Hepatocyte (in vitro differentiated cells): Measurements from ENCODE around the gene FAXC. TPM values are rescaled to one million over a fixed set of nuclear protein-coding genes. Genes with fewer than 3 reads are reported as not detected.

ENCODE experiments used
- DNase-seq: peaks from one replicate; pipeline ENCODE4 v3.0.0-alpha.2; 2016; ENCODE audit warnings: low spot score
- H2AFZ ChIP-seq: fragments of 200-600 bp; sonication (generic); 2 replicates; pipeline ENCODE4 v1.6.0; 2016; ENCODE audit warnings: antibody characterized with exemption, mild to moderate bottlenecking
- H3K27ac ChIP-seq: fragments of 200-600 bp; sonication (generic); 2 replicates; pipeline ENCODE4 v1.5.1; 2016; ENCODE audit warnings: mild to moderate bottlenecking
- H3K27me3 ChIP-seq: fragments of 200-600 bp; sonication (generic); 2 replicates; pipeline ENCODE4 v1.6.1; 2016
- H3K36me3 ChIP-seq: fragments of 200-600 bp; sonication (generic); replicated peaks from 2 replicates; pipeline ENCODE4 v1.5.1; 2016; ENCODE audit warnings: low read depth; ENCODE audit not compliant: insufficient read depth
- H3K4me1 ChIP-seq: fragments of 200-600 bp; sonication (generic); 2 replicates; pipeline ENCODE4 v1.5.1; 2016; ENCODE audit warnings: mild to moderate bottlenecking, moderate library complexity; ENCODE audit not compliant: insufficient read depth
- H3K4me2 ChIP-seq: fragments of 200-600 bp; sonication (generic); 2 replicates; pipeline ENCODE4 v1.6.0; 2016
- H3K4me3 ChIP-seq: fragments of 200-600 bp; sonication (generic); 2 replicates; pipeline ENCODE4 v1.5.1; 2016; ENCODE audit warnings: mild to moderate bottlenecking
- H3K79me2 ChIP-seq: fragments of 200-600 bp; sonication (generic); 2 replicates; pipeline ENCODE4 v1.6.0; 2017; ENCODE audit warnings: mild to moderate bottlenecking
- H3K9me2 ChIP-seq: fragments of 200-600 bp; sonication (generic); replicated peaks from 2 replicates; pipeline ENCODE4 v1.6.0; 2017; ENCODE audit warnings: mild to moderate bottlenecking; ENCODE audit not compliant: insufficient read depth
- H3K9me3 ChIP-seq: fragments of 200-600 bp; sonication (generic); 2 replicates; pipeline ENCODE4 v1.5.1; 2016; ENCODE audit warnings: low read depth, mild to moderate bottlenecking
- H4K20me1 ChIP-seq: fragments of 200-600 bp; sonication (generic); 2 replicates; pipeline ENCODE4 v1.6.0; 2016; ENCODE audit warnings: mild to moderate bottlenecking; ENCODE audit not compliant: insufficient read depth, poor library complexity, severe bottlenecking
- CTCF ChIP-seq: fragments of 200-600 bp; sonication (generic); IDR thresholded peaks from 2 replicates; pipeline ENCODE4 v1.5.1; 2016; ENCODE audit warnings: antibody characterized with exemption, mild to moderate bottlenecking; ENCODE audit not compliant: poor library complexity
- EZH2 ChIP-seq: fragments of 200-600 bp; sonication (generic); IDR thresholded peaks from 2 replicates; pipeline ENCODE4 v1.6.1; 2016; ENCODE audit warnings: antibody characterized with exemption, mild to moderate bottlenecking, borderline replicate concordance
- EZH2phosphoT487 ChIP-seq: fragments of 200-600 bp; sonication (generic); IDR thresholded peaks from one replicate; pipeline ENCODE4 v1.6.1; 2018; ENCODE audit warnings: antibody characterized with exemption, mild to moderate bottlenecking, low read depth, moderate library complexity; ENCODE audit not compliant: unreplicated experiment, severe bottlenecking
- WGBS: methylation state at CpG from one replicate; pipeline ENCODE4 v1.1.6; 2016; ENCODE audit warnings: low lambda C conversion rate; ENCODE audit errors: missing lambda C conversion rate; 5-methylcytosine and 5-hydroxymethylcytosine counted together
- polyA plus RNA-seq: library from polyadenylated mRNA; unstranded; fragments of >200 nt; fragmentation: Nextera tagmentation; extraction: Ambion mirVana; gene quantifications from 2 replicates; pipeline ENCODE4 v1.2.1, GENCODE V29; 2016
- total RNA-seq: library from RNA; depleted of rRNA; stranded (reverse); fragments of >200 nt; gene quantifications from 2 replicates; pipeline ENCODE4 v1.2.3, GENCODE V29; 2014

Gene FAXC
- total RNA-seq (5.3 and 8.9 TPM in 2 replicates), polyA plus RNA-seq (6.5 and 8.3 TPM in 2 replicates)

- Histone ChIP-seq H3K79me2 (no peaks in the 10 kb centered on the region), H4K20me1 (no peaks in the 10 kb centered on the region), H3K36me3 (no peaks in the 10 kb centered on the region), H3K9me3 (no peaks in the 10 kb centered on the region), H3K4me2 (peak within 1 kb of the TSS; percentile 83), H3K4me3 (peak within 1 kb of the TSS; percentile 66), H2AFZ (peak within 1 kb of the TSS; percentile 84), H3K9me2 (no peaks in the 10 kb centered on the region), H3K27ac (peak within 1 kb of the TSS; percentile 44), H3K27me3 (no peaks in the 10 kb centered on the region), H3K4me1 (no peaks in the 10 kb centered on the region)
- DNase-seq: peak; percentile 80
- WGBS: 1% methylated on average over 49 of the region's 108 CpGs
- TF ChIP-seq CTCF (peak; percentile 38), EZH2 (no peak)
Observed at GRCh38 chr6:99349171-99350141, at the start of gene FAXC. FAXC (minus strand) TSS chr6:99349674; CDS start chr6:99349372, 302 bp downstream.

GRCh38 chr6:99397287-99397686, 47.8 kb upstream of the FAXC start:
- Histone ChIP-seq H3K9me2 (no peaks in the 10 kb centered on the region), H3K27ac (no peak overlapping the region), H3K4me1 (peaks cover 5% of the 10 kb centered on the region), H3K4me2 (no peak overlapping the region), H3K79me2 (no peaks in the 10 kb centered on the region), H2AFZ (no peak overlapping the region), H3K36me3 (peaks cover 3% of the 10 kb centered on the region), H3K4me3 (no peak overlapping the region), H3K27me3 (no peaks in the 10 kb centered on the region), H4K20me1 (no peaks in the 10 kb centered on the region), H3K9me3 (no peaks in the 10 kb centered on the region)
- TF ChIP-seq EZH2: no peak
- TF ChIP-seq CTCF: no peak
- no peak for TF ChIP-seq EZH2phosphoT487
- DNase-seq: no peak
- WGBS: 0% methylated on average over 1 of the region's 1 CpG

- Histone ChIP-seq H3K9me3 (no peaks in the 10 kb centered on the region), H3K9me2 (no peaks in the 10 kb centered on the region), H3K4me1 (peaks cover 5% of the 10 kb centered on the region), H3K27me3 (no peaks in the 10 kb centered on the region), H2AFZ (peak within 1 kb of the TSS; percentile 100), H3K36me3 (no peaks in the 10 kb centered on the region), H3K4me3 (peak within 1 kb of the TSS; percentile 93), H3K27ac (peak within 1 kb of the TSS; percentile 91), H3K79me2 (no peaks in the 10 kb centered on the region), H4K20me1 (no peaks in the 10 kb centered on the region), H3K4me2 (peak within 1 kb of the TSS; percentile 90)
- TF ChIP-seq EZH2: no peak
- TF ChIP-seq CTCF: no peak
- no peak for TF ChIP-seq EZH2phosphoT487
- peak; percentile 84 for DNase-seq
- WGBS: 13% methylated on average over 56 of the region's 56 CpGs
Observed at GRCh38 chr6:99393698-99394531, 44.4 kb upstream of the FAXC start, which contains the start of gene COQ3. COQ3 (minus strand) TSS chr6:99394195; CDS start chr6:99394179, 16 bp downstream.
